ENCODE measurements around the gene GYPA. TPM values are rescaled to one million over a fixed set of nuclear protein-coding genes. Genes with fewer than 3 reads are reported as not detected.
"Not testable (repeated sequence)": the region's sequence is repeated elsewhere in the genome, so short reads cannot be mapped to it uniquely, and the experiment has no call there.

Gene GYPA
- polyA plus RNA-seq, 2 donors = not detected

- Histone ChIP-seq H3K27ac (ENCODE audit: low read depth in 2 of 2, low read length in 1 of 2) (no peak overlapping the region), H3K36me3 (ENCODE audit: control insufficient read depth in 2 of 2, insufficient read depth in 2 of 2, low read length in 1 of 2) (no peaks in the 10 kb centered on the region), H3K4me3 (ENCODE audit: low read depth in 1 of 2, low read length in 2 of 2) (no peak overlapping the region), H3K4me1 (ENCODE audit: control insufficient read depth in 2 of 2, insufficient read depth in 2 of 2, low read length in 1 of 2) (no peaks in the 10 kb centered on the region), H3K27me3 (ENCODE audit: control insufficient read depth in 1 of 2, insufficient read depth in 2 of 2, low read length in 2 of 2) (no peaks in the 10 kb centered on the region), H3K9me3 (ENCODE audit: control insufficient read depth in 2 of 2, insufficient read depth in 1 of 2, low read depth in 1 of 2, low read length in 1 of 2) (no peaks in the 10 kb centered on the region)
- 3 to 4% methylated on average over 5 of the region's 5 CpGs for WGBS, 2 donors
These were observed 34.0 kb upstream of the GYPA start for GRCh38 chr4:144174401-144175067.

- 64 to 69% methylated on average over 2 of the region's 2 CpGs for WGBS, 2 donors
These were observed 31.2 kb upstream of the GYPA start for GRCh38 chr4:144171697-144172096.

GRCh38 chr4:144169211-144169610, 28.7 kb upstream of the GYPA start:
- Histone ChIP-seq H3K36me3 (ENCODE audit: control insufficient read depth in 2 of 2, insufficient read depth in 2 of 2, low read length in 1 of 2) (no peaks in the 10 kb centered on the region), H3K27me3 (ENCODE audit: control insufficient read depth in 1 of 2, insufficient read depth in 2 of 2, low read length in 2 of 2) (peaks cover 0 to 4% of the 10 kb centered on the region in 2 donors), H3K4me1 (ENCODE audit: control insufficient read depth in 2 of 2, insufficient read depth in 2 of 2, low read length in 1 of 2) (no peaks in the 10 kb centered on the region), H3K27ac (ENCODE audit: low read depth in 2 of 2, low read length in 1 of 2) (no peak overlapping the region), H3K4me3 (ENCODE audit: low read depth in 1 of 2, low read length in 2 of 2) (no peak overlapping the region), H3K9me3 (ENCODE audit: control insufficient read depth in 2 of 2, insufficient read depth in 1 of 2, low read depth in 1 of 2, low read length in 1 of 2) (no peaks in the 10 kb centered on the region)
- 83 to 84% methylated on average over 3 of the region's 3 CpGs for WGBS, 2 donors

More at GRCh38 chr4:144171697-144172096, 31.2 kb upstream of the GYPA start:
- Histone ChIP-seq H3K9me3 (ENCODE audit: control insufficient read depth in 2 of 2, insufficient read depth in 1 of 2, low read depth in 1 of 2, low read length in 1 of 2) (no peaks in the 10 kb centered on the region), H3K27ac (ENCODE audit: low read depth in 2 of 2, low read length in 1 of 2) (no peak overlapping the region), H3K4me3 (ENCODE audit: low read depth in 1 of 2, low read length in 2 of 2) (no peak overlapping the region), H3K4me1 (ENCODE audit: control insufficient read depth in 2 of 2, insufficient read depth in 2 of 2, low read length in 1 of 2) (no peaks in the 10 kb centered on the region), H3K27me3 (ENCODE audit: control insufficient read depth in 1 of 2, insufficient read depth in 2 of 2, low read length in 2 of 2) (peaks cover 0 to 4% of the 10 kb centered on the region in 2 donors), H3K36me3 (ENCODE audit: control insufficient read depth in 2 of 2, insufficient read depth in 2 of 2, low read length in 1 of 2) (no peaks in the 10 kb centered on the region)

GRCh38 chr4:144154044-144154443, 13.5 kb upstream of the GYPA start:
- Histone ChIP-seq H3K27me3 (ENCODE audit: control insufficient read depth in 1 of 2, insufficient read depth in 2 of 2, low read length in 2 of 2) (no peaks in the 10 kb centered on the region), H3K27ac (ENCODE audit: low read depth in 2 of 2, low read length in 1 of 2) (no peak overlapping the region), H3K4me1 (ENCODE audit: control insufficient read depth in 2 of 2, insufficient read depth in 2 of 2, low read length in 1 of 2) (no peaks in the 10 kb centered on the region), H3K36me3 (ENCODE audit: control insufficient read depth in 2 of 2, insufficient read depth in 2 of 2, low read length in 1 of 2) (no peaks in the 10 kb centered on the region), H3K9me3 (ENCODE audit: control insufficient read depth in 2 of 2, insufficient read depth in 1 of 2, low read depth in 1 of 2, low read length in 1 of 2) (no peaks in the 10 kb centered on the region), H3K4me3 (ENCODE audit: low read depth in 1 of 2, low read length in 2 of 2) (no peak overlapping the region)
- 90% methylated on average over 2 of the region's 2 CpGs for WGBS, 2 donors

DNA sequence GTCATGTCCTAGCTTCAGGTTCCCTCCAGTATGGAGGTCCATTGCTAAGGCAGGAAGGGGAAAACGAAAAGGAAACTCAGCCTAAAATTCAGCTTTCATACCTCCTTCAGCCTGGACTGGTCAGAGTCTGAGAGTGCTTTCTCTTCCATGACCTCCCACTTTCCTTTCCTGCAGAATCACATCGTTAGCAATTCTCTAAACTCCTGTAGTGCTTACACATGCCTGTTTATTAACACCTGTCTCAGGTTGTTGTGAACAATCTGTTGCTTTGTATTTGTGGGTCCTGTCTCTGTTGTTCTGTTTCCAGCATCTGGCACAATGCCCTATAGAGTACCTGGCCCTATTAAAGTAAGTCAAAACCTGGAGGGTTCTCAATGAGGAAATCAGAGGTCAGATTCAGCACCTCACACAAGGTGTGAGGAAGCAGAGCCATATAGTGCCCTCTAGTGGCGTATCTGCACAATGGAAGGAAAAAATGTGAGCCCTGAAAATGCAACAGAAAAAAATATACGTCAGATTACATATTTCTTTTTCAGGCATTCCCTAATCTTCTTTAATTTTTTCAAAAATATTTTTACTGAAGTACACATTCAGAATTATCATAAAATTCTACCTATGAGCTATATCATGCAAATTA, 2.3 kb upstream of the GYPA start:
- not testable (repeated sequence) for H3K36me3 ChIP-seq (ENCODE audit: control insufficient read depth in 2 of 2, insufficient read depth in 2 of 2, low read length in 1 of 2); H3K4me3 ChIP-seq (ENCODE audit: low read depth in 1 of 2, low read length in 2 of 2); H3K4me1 ChIP-seq (ENCODE audit: control insufficient read depth in 2 of 2, insufficient read depth in 2 of 2, low read length in 1 of 2); H3K9me3 ChIP-seq (ENCODE audit: control insufficient read depth in 2 of 2, insufficient read depth in 1 of 2, low read depth in 1 of 2, low read length in 1 of 2); H3K27me3 ChIP-seq (ENCODE audit: control insufficient read depth in 1 of 2, insufficient read depth in 2 of 2, low read length in 2 of 2); H3K27ac ChIP-seq (ENCODE audit: low read depth in 2 of 2, low read length in 1 of 2)
- WGBS, 2 donors = 21 to 38% methylated on average over 3 to 4 of the region's 4 CpGs

- no peaks in the 10 kb centered on the region for H3K27me3 ChIP-seq (ENCODE audit: control insufficient read depth in 1 of 2, insufficient read depth in 2 of 2, low read length in 2 of 2)
- H3K4me1 ChIP-seq (ENCODE audit: control insufficient read depth in 2 of 2, insufficient read depth in 2 of 2, low read length in 1 of 2) = no peaks in the 10 kb centered on the region
- no peaks in the 10 kb centered on the region for H3K9me3 ChIP-seq (ENCODE audit: control insufficient read depth in 2 of 2, insufficient read depth in 1 of 2, low read depth in 1 of 2, low read length in 1 of 2)
- 79 to 90% methylated on average over 2 of the region's 2 CpGs for WGBS, 2 donors
- H3K27ac ChIP-seq (ENCODE audit: low read depth in 2 of 2, low read length in 1 of 2) = no peak overlapping the region
- H3K36me3 ChIP-seq (ENCODE audit: control insufficient read depth in 2 of 2, insufficient read depth in 2 of 2, low read length in 1 of 2) = no peaks in the 10 kb centered on the region
- no peak overlapping the region for H3K4me3 ChIP-seq (ENCODE audit: low read depth in 1 of 2, low read length in 2 of 2)
These were observed 975 bp upstream of the GYPA start for GRCh38 chr4:144141493-144141892.

DNA sequence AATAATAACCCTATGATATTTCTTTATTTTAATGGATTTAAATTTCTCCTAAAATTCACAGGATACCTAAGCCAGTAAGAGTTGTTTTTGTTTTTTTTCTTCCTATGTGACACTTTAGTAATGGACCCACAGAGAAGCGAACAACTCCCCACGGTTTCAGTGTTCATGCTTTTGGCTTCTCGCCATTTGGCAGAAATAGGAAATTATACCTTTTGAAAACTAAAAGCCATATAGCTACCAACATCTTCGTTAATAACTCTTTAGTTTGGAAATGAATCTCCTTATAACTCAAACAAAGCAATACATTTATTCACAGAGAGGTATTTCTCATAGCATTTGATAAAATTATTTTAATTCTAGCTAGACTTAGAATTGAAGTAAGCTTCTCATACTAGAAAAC, 527 bp downstream of the GYPA start:
- H3K4me1 ChIP-seq (ENCODE audit: control insufficient read depth in 2 of 2, insufficient read depth in 2 of 2, low read length in 1 of 2); H3K4me3 ChIP-seq (ENCODE audit: low read depth in 1 of 2, low read length in 2 of 2); H3K27ac ChIP-seq (ENCODE audit: low read depth in 2 of 2, low read length in 1 of 2); H3K36me3 ChIP-seq (ENCODE audit: control insufficient read depth in 2 of 2, insufficient read depth in 2 of 2, low read length in 1 of 2); H3K9me3 ChIP-seq (ENCODE audit: control insufficient read depth in 2 of 2, insufficient read depth in 1 of 2, low read depth in 1 of 2, low read length in 1 of 2); H3K27me3 ChIP-seq (ENCODE audit: control insufficient read depth in 1 of 2, insufficient read depth in 2 of 2, low read length in 2 of 2): not testable (repeated sequence)
- WGBS, 2 donors = 69 to 70% methylated on average over 4 of the region's 4 CpGs

DNA sequence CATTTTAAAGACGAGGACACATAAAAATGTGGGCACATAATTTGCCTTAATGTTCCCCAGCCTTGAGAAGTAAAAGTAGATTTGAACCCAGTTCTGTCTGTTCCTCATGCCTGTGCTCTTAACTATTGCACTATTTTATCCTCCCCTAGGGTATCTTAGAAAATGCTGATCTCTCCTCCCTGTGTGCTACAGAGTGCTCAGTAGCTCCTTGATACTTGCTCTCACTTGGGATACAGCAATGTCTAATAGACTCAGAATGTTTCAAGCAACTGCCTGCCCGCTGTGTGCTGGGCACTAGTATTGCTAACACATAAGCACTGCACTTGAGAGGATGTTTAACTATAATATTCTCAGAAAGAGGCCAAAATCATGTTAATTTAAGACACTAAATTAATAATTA, 971 bp downstream of the GYPA start:
- not testable (repeated sequence) for H3K4me3 ChIP-seq (ENCODE audit: low read depth in 1 of 2, low read length in 2 of 2); H3K9me3 ChIP-seq (ENCODE audit: control insufficient read depth in 2 of 2, insufficient read depth in 1 of 2, low read depth in 1 of 2, low read length in 1 of 2); H3K27ac ChIP-seq (ENCODE audit: low read depth in 2 of 2, low read length in 1 of 2); H3K27me3 ChIP-seq (ENCODE audit: control insufficient read depth in 1 of 2, insufficient read depth in 2 of 2, low read length in 2 of 2); H3K4me1 ChIP-seq (ENCODE audit: control insufficient read depth in 2 of 2, insufficient read depth in 2 of 2, low read length in 1 of 2); H3K36me3 ChIP-seq (ENCODE audit: control insufficient read depth in 2 of 2, insufficient read depth in 2 of 2, low read length in 1 of 2)
- WGBS, 2 donors = 86 to 88% methylated on average over 2 of the region's 2 CpGs

DNA sequence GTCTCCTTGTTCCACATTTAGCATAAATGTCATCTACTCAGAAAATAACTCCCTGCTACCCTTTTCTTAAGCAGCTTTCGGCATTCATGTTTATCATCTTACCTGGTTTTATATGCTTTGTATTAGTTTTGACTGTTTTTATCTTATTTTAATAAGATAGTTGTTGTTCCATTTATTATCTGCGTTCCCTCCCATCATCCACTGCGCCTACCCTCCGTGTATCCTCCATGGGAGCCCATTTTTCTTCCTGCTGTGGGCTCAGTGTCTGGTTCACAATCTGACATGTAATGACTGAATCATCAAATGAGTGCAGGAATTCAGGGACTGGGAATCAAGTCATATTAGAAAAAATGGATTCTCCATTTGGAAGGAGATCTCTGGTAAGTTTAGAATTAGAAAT, 2.3 kb downstream of the GYPA start:
- H3K9me3 ChIP-seq (ENCODE audit: control insufficient read depth in 2 of 2, insufficient read depth in 1 of 2, low read depth in 1 of 2, low read length in 1 of 2); H3K36me3 ChIP-seq (ENCODE audit: control insufficient read depth in 2 of 2, insufficient read depth in 2 of 2, low read length in 1 of 2); H3K27ac ChIP-seq (ENCODE audit: low read depth in 2 of 2, low read length in 1 of 2); H3K4me1 ChIP-seq (ENCODE audit: control insufficient read depth in 2 of 2, insufficient read depth in 2 of 2, low read length in 1 of 2); H3K27me3 ChIP-seq (ENCODE audit: control insufficient read depth in 1 of 2, insufficient read depth in 2 of 2, low read length in 2 of 2); H3K4me3 ChIP-seq (ENCODE audit: low read depth in 1 of 2, low read length in 2 of 2): not testable (repeated sequence)
- WGBS, 2 donors = 88 to 89% methylated on average over 4 of the region's 4 CpGs

All from esophagus (tissue), 2 donors.